Choroid plexus epithelial cell (primary cell): ENCODE results near the gene BMP7.
"Not testable (repeated sequence)": the region's sequence is repeated elsewhere in the genome, so short reads cannot be mapped to it uniquely, and the experiment has no call there.

ENCODE experiments used
- DNase-seq: peaks from one replicate; pipeline ENCODE4 v3.0.0-alpha.2; 2010; ENCODE audit warnings: low read depth
- H3K4me3 ChIP-seq: 2 replicates; pipeline ENCODE4 v1.5.1; 2011; ENCODE audit warnings: low read depth, mild to moderate bottlenecking, control low read depth, low read length, moderate library complexity
- TF ChIP-seq, protein P1 (sequence below): conservative IDR thresholded peaks from 2 replicates; pipeline ENCODE4 v1.5.1; 2011; ENCODE audit warnings: low read depth, mild to moderate bottlenecking, control low read depth, inconsistent platforms, low read length, moderate library complexity

Gene BMP7

DNA sequence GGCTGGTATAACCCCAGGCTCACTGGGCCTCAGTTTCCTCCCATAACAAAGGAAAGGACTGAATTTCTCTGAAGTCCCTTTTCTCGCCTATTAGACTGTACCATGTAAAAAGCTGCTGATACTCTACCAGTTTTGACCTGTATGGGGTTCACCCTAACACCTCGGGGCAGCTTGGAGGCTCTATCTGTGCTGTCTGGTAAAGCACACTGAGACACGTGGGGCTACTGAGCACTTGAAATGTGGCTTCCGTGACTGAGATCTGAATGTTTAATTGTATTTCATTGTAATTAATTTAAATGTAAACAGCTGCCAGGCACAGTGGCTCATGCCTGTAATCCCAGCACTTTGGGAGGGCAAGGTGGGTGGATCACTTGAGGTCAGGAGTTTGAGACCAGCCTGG lies 24.0 kb downstream of the BMP7 start:
- no peak for DNase-seq
- TF ChIP-seq, protein P1, sequence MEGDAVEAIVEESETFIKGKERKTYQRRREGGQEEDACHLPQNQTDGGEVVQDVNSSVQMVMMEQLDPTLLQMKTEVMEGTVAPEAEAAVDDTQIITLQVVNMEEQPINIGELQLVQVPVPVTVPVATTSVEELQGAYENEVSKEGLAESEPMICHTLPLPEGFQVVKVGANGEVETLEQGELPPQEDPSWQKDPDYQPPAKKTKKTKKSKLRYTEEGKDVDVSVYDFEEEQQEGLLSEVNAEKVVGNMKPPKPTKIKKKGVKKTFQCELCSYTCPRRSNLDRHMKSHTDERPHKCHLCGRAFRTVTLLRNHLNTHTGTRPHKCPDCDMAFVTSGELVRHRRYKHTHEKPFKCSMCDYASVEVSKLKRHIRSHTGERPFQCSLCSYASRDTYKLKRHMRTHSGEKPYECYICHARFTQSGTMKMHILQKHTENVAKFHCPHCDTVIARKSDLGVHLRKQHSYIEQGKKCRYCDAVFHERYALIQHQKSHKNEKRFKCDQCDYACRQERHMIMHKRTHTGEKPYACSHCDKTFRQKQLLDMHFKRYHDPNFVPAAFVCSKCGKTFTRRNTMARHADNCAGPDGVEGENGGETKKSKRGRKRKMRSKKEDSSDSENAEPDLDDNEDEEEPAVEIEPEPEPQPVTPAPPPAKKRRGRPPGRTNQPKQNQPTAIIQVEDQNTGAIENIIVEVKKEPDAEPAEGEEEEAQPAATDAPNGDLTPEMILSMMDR: no peak
- no peak overlapping the region for H3K4me3 ChIP-seq

- no peak overlapping the region for H3K4me3 ChIP-seq
- TF ChIP-seq, protein P1: no peak
- no peak for DNase-seq
These were observed 25.0 kb downstream of the BMP7 start for GRCh38 chr20:57241363-57241991.

DNA sequence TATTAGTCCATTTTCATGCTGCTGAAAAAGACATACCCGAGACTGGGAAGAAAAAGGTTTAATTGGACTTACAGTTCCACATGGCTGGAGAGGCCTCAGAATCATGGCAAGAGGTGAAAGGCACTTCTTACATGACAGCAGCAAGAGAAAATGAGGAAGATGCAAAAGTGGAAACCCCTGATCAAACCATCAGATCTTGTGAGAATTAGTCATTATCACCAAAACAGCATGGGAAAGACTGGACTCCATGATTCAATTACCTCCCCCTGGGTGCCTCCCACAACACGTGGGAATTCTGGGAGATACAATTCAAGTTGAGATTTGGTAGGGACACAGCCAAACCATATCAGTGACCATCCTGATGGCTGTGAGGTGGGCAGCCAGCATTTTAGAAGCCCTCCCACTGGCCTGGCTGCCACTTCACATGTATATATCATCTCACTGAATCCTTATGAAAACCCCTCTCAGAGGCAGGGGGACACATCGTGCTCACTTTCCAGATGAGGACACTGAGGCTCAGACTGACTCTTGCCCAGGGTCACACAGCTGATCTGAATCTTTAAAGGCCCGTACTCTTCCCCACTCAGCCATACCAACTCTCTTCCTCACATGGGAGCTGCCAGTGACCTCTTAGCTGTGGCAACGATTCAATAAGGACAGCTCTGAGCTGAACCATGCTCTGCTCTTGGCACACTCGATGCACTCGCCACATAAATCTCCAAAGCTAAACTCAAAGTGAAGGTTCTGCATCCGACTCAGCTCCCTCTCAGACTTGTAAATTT lies 25.7 kb downstream of the BMP7 start:
- no peak overlapping the region for H3K4me3 ChIP-seq
- no peak for DNase-seq
- TF ChIP-seq, protein P1: no peak

- not testable (repeated sequence) for DNase-seq, H3K4me3 ChIP-seq
These were observed 26.7 kb downstream of the BMP7 start for GRCh38 chr20:57239725-57240124.

GRCh38 chr20:57239324-57239723 lies 27.1 kb downstream of the BMP7 start:
- not testable (repeated sequence) for DNase-seq, H3K4me3 ChIP-seq

DNA sequence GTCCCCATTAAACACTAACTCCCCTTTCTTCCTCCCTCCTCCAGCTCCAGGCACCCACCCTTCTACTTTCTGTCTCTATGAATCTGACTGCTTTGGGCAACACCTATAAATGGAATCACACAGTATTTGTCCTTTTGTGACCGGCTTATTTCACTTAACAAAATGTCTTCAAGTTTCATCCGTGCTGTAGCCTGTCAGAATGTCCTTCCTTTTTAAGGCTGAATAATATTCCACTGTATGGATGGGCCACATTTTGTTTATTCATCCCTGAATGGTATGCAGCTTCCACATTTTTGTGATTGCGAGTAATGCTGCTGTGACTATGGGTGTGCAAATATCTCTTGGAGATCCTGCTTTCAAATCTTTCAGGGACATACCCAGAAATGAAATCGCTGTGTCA lies 28.4 kb downstream of the BMP7 start:
- TF ChIP-seq, protein P1: no peak
- no peak overlapping the region for H3K4me3 ChIP-seq
- no peak for DNase-seq

GRCh38 chr20:57237585-57237953 lies 28.9 kb downstream of the BMP7 start:
- TF ChIP-seq, protein P1: no peak
- no peak overlapping the region for H3K4me3 ChIP-seq
- no peak for DNase-seq
